GM12878 (cell line): Measurements from ENCODE around the gene BNC2. TPM values are rescaled to one million over a fixed set of nuclear protein-coding genes. Genes with fewer than 3 reads are reported as not detected.

ENCODE experiments used
- ATAC-seq: fragments of 200-7000 bp; cut with Tn5 transposase; 3 replicates; pipeline ENCODE4 v1.9.1; 2020; ENCODE audit warnings: mild to moderate bottlenecking, moderate library complexity
- BruUV-seq: library from RNA; stranded (reverse); fragments of 400-500 nt; replicated peaks from 2 replicates; lab custom pipeline; 2021; lab: Mats Ljungman, UMichigan
- CTCF ChIA-PET: fragments of 300-600 bp; sonication (Branson Sonifier 250); formaldehyde crosslinking; extraction: SDS; loops from one replicate; lab custom pipeline; 2021; ENCODE audit warnings: inconsistent platforms; lab: Yijun Ruan, JAX
- POLR2A ChIA-PET: fragments of 350-600 bp; formaldehyde crosslinking; extraction: SDS; loops from one replicate; lab custom pipeline; 2021; ENCODE audit warnings: inconsistent platforms; lab: Charles Lee
- RAD21 ChIA-PET: fragments of 300-600 bp; sonication (Branson Sonifier 250); formaldehyde crosslinking; loops from one replicate; lab custom pipeline; 2023; ENCODE audit warnings: antibody characterized with exemption; ENCODE audit not compliant: unreplicated experiment; lab: Charles Lee
- SMC1A ChIA-PET: fragments of 300-600 bp; sonication (Branson Sonifier 250); formaldehyde crosslinking; loops from one replicate; lab custom pipeline; 2023; ENCODE audit not compliant: unreplicated experiment, uncharacterized antibody; lab: Charles Lee
- DNase-seq: peaks from one replicate; pipeline ENCODE4 v3.0.0-alpha.2; 2011; ENCODE audit warnings: low read depth, low spot score
- FAIRE-seq: peaks from 3 replicates; lab custom pipeline; 2011; peaks lifted over from hg19 to GRCh38; lab: Jason Lieb, UNC
- H2AFZ ChIP-seq: 2 replicates; pipeline ENCODE4 v1.6.0; 2011; ENCODE audit warnings: low read depth, low read length, control low read depth; ENCODE audit not compliant: control insufficient read depth
- H3K27ac ChIP-seq: 2 replicates; pipeline ENCODE4 v1.5.1; 2011; ENCODE audit warnings: control low read depth; ENCODE audit not compliant: control insufficient read depth, insufficient read depth
- H3K27me3 ChIP-seq, 2 experiments: replicated peaks in 1 of 2; 2 replicates each; pipeline versions ENCODE4 v1.6.0 to v1.6.1; 2011; ENCODE audit warnings: low read length in 1 of 2; ENCODE audit not compliant: control insufficient read depth in 2 of 2, insufficient read depth in 2 of 2
- H3K36me3 ChIP-seq, 2 experiments: 2 replicates each; pipeline ENCODE4 v1.5.1; 2011; ENCODE audit warnings: low read length in 1 of 2; ENCODE audit not compliant: control insufficient read depth in 2 of 2, insufficient read depth in 2 of 2
- H3K4me1 ChIP-seq: 2 replicates; pipeline ENCODE4 v1.6.1; 2011; ENCODE audit warnings: mild to moderate bottlenecking, low read length, moderate library complexity, mixed read lengths; ENCODE audit not compliant: control insufficient read depth, insufficient read depth
- H3K4me2 ChIP-seq: 2 replicates; pipeline ENCODE4 v1.6.0; 2011; ENCODE audit warnings: control low read depth; ENCODE audit not compliant: control insufficient read depth, insufficient read depth
- H3K4me3 ChIP-seq: fragments of 200-600 bp; sonication (generic); 2 replicates; pipeline ENCODE4 v1.5.1; 2016
- H3K79me2 ChIP-seq: 2 replicates; pipeline ENCODE4 v1.6.0; 2011; ENCODE audit warnings: low read length; ENCODE audit not compliant: control insufficient read depth, insufficient read depth
- H3K9ac ChIP-seq: 2 replicates; pipeline ENCODE4 v1.8.0; 2011; ENCODE audit warnings: low read length, control low read depth, mixed read lengths; ENCODE audit not compliant: control insufficient read depth, insufficient read depth
- H3K9me3 ChIP-seq: replicated peaks from 3 replicates; pipeline ENCODE4 v1.5.1; 2011; ENCODE audit warnings: mild to moderate bottlenecking, low read length; ENCODE audit not compliant: control insufficient read depth, insufficient read depth
- H4K20me1 ChIP-seq: 2 replicates; pipeline ENCODE4 v1.6.0; 2011; ENCODE audit not compliant: control insufficient read depth, insufficient read depth
- ATF7 ChIP-seq: fragments of 450-650 bp; IDR thresholded peaks from 2 replicates; pipeline ENCODE4 v1.6.1; 2016; ENCODE audit warnings: low read depth, mild to moderate bottlenecking
- CBFB ChIP-seq: IDR thresholded peaks from 2 replicates; pipeline ENCODE4 v1.6.1; 2016; ENCODE audit warnings: antibody characterized with exemption, low read depth
- CBX3 ChIP-seq: fragments of 200-600 bp; sonication (generic); IDR thresholded peaks from 2 replicates; pipeline ENCODE4 v1.6.1; 2016; ENCODE audit warnings: low read depth, borderline replicate concordance
- CREB1 ChIP-seq: IDR thresholded peaks from 2 replicates; pipeline ENCODE4 v1.6.1; 2012; ENCODE audit warnings: low read depth, mild to moderate bottlenecking, inconsistent platforms
- E2F8 ChIP-seq: fragments of 450-650 bp; IDR thresholded peaks from 2 replicates; pipeline ENCODE4 v1.6.1; 2018; ENCODE audit warnings: mild to moderate bottlenecking, low read depth, moderate library complexity; ENCODE audit not compliant: partially characterized antibody
- HCFC1 ChIP-seq: fragments of 150-350 bp; IDR thresholded peaks from 2 replicates; pipeline ENCODE4 v1.6.1; 2014; ENCODE audit warnings: low read length
- IRF3 ChIP-seq: fragments of 450-650 bp; IDR thresholded peaks from 2 replicates; pipeline ENCODE4 v1.6.1; 2014; ENCODE audit warnings: mild to moderate bottlenecking
- JUNB ChIP-seq: IDR thresholded peaks from 2 replicates; pipeline ENCODE4 v1.6.1; 2016; ENCODE audit warnings: antibody characterized with exemption, mild to moderate bottlenecking
- MXI1 ChIP-seq: fragments of 150-350 bp; IDR thresholded peaks from 2 replicates; pipeline ENCODE4 v1.6.1; 2011; ENCODE audit warnings: low read depth, mild to moderate bottlenecking, inconsistent platforms, low read length, improper control_type of control experiment
- PML ChIP-seq: IDR thresholded peaks from 2 replicates; pipeline ENCODE4 v1.6.1; 2012; ENCODE audit warnings: low read length, inconsistent platforms
- RBBP5 ChIP-seq: fragments of 200-600 bp; sonication (generic); conservative IDR thresholded peaks from 2 replicates; pipeline ENCODE4 v1.6.1; 2016
- SPI1 ChIP-seq: IDR thresholded peaks from 2 replicates; pipeline ENCODE4 v1.6.1; 2011; ENCODE audit warnings: low read depth, mild to moderate bottlenecking, low read length, moderate library complexity, borderline replicate concordance; ENCODE audit not compliant: insufficient read depth
- TAF1 ChIP-seq: IDR thresholded peaks from 2 replicates; pipeline ENCODE4 v1.6.1; 2011; ENCODE audit warnings: mild to moderate bottlenecking, low read depth, low read length, borderline replicate concordance
- ZBED1 ChIP-seq: IDR thresholded peaks from 2 replicates; pipeline ENCODE4 v1.6.1; 2016; ENCODE audit warnings: borderline replicate concordance
- WGBS: methylation state at CpG from one replicate; pipeline ENCODE4 v1.1.6; 2016; ENCODE audit warnings: low lambda C conversion rate; ENCODE audit not compliant: insufficient replicate concordance, insufficient coverage; ENCODE audit errors: missing lambda C conversion rate; 5-methylcytosine and 5-hydroxymethylcytosine counted together
- in situ Hi-C: fragments of 300-500 bp; cut with MboI; formaldehyde crosslinking; loops from 9 replicates; pipeline ENCODE4 v1.14.3; 2018; ENCODE audit warnings: mixed read lengths
- intact Hi-C: fragments of 100-400 bp; cut with micrococcal nuclease; formaldehyde crosslinking; loops from one replicate; pipeline ENCODE4 v1.14.2; 2022; ENCODE audit not compliant: unreplicated experiment
- polyA plus RNA-seq, 11 experiments: library from polyadenylated mRNA; depleted of rRNA in 4 of 11; unstranded in 6 of 11; stranded (reverse) in 5 of 11; fragments of >200 nt; fragmentation: Nextera tagmentation in 4 of 11; fragmentation: Illumina TruSeq in 1 of 11; extraction: Ambion mirVana in 4 of 11; extraction: Trizol in 1 of 11; gene quantifications; 1 replicate in 1 of 11; 2 replicates in 10 of 11; pipeline versions ENCODE4 v1.2.1 to v1.2.3, GENCODE V29; 2011 to 2016; ENCODE audit warnings: inconsistent platforms in 2 of 11, missing spikeins in 2 of 11, low read depth in 1 of 11
- total RNA-seq, 4 experiments: library from RNA; depleted of rRNA in 3 of 4; stranded (reverse); fragments of >200 nt in 3 of 4; fragmentation: Illumina TruSeq in 1 of 4; extraction: Trizol in 1 of 4; gene quantifications; 2 replicates each; pipeline versions ENCODE4 v1.2.1 to v1.2.3, GENCODE V29; 2013 to 2021

The BNC2 gene
- total and polyA plus RNA-seq, 10 of the 15 experiments (the other 5 are each of a cell fraction or from before 2014, with no cell fraction given) = 0.05 to 14.5 (median 0.26) TPM

- Histone ChIP-seq H3K27ac (no peak overlapping the region), H3K9ac (no peak overlapping the region), H3K27me3 (no peaks in the 10 kb centered on the region; a peak in 1 of 4 replicates), H3K4me3 (no peak overlapping the region), H3K9me3 (no peaks in the 10 kb centered on the region), H4K20me1 (no peaks in the 10 kb centered on the region), H3K36me3 (no peaks in the 10 kb centered on the region), H3K79me2 (no peaks in the 10 kb centered on the region), H3K4me1 (no peaks in the 10 kb centered on the region), H3K4me2 (no peak overlapping the region), H2AFZ (no peak overlapping the region)
- 27% methylated on average over 9 of the region's 9 CpGs for WGBS
- no peak for ATAC-seq
- in situ Hi-C loops = no loop called here
- CTCF ChIA-PET = interaction anchor here (0.8 kb wide), 1 partner anchor 40 kb away, joined by 3 read pairs; no protein-coding TSS in a partner anchor
- no peak for DNase-seq
- BruUV-seq = no TSS peak
- TF ChIP-seq CBX3 = no peak
- no peak for TF ChIP-seq HCFC1
- TF ChIP-seq RBBP5 = no peak
- TF ChIP-seq PML = no peak
- TF ChIP-seq MXI1 = no peak
- TF ChIP-seq IRF3 = no peak
- no peak for TF ChIP-seq ATF7
- TF ChIP-seq CREB1 = no peak
- no peak for TF ChIP-seq CBFB
- no peak for TF ChIP-seq ZBED1
- TF ChIP-seq JUNB = no peak
- TF ChIP-seq SPI1 = no peak
- no peak for TF ChIP-seq TAF1
- no peak for TF ChIP-seq E2F8
- intact Hi-C loops = no loop called here
- POLR2A ChIA-PET = no interaction called here
- SMC1A ChIA-PET = no interaction called here
- no peak for FAIRE-seq
- RAD21 ChIA-PET = no interaction called here
These were observed 502.8 kb downstream of the BNC2 start for GRCh38 chr9:16367605-16368231.
